SKM-1 treated with dmso at 0.1 percent for 144 hours (cell line): ENCODE measurements around the gene SARNP.
A peak's percentile ranks its signal among the peaks of the same experiment; 100 is the strongest.

ENCODE experiments used
- DNase-seq: peaks from one replicate; lab custom pipeline; 2025; ENCODE audit not compliant: unreplicated experiment; lab: John Stamatoyannopoulos, UW

Gene SARNP

DNA sequence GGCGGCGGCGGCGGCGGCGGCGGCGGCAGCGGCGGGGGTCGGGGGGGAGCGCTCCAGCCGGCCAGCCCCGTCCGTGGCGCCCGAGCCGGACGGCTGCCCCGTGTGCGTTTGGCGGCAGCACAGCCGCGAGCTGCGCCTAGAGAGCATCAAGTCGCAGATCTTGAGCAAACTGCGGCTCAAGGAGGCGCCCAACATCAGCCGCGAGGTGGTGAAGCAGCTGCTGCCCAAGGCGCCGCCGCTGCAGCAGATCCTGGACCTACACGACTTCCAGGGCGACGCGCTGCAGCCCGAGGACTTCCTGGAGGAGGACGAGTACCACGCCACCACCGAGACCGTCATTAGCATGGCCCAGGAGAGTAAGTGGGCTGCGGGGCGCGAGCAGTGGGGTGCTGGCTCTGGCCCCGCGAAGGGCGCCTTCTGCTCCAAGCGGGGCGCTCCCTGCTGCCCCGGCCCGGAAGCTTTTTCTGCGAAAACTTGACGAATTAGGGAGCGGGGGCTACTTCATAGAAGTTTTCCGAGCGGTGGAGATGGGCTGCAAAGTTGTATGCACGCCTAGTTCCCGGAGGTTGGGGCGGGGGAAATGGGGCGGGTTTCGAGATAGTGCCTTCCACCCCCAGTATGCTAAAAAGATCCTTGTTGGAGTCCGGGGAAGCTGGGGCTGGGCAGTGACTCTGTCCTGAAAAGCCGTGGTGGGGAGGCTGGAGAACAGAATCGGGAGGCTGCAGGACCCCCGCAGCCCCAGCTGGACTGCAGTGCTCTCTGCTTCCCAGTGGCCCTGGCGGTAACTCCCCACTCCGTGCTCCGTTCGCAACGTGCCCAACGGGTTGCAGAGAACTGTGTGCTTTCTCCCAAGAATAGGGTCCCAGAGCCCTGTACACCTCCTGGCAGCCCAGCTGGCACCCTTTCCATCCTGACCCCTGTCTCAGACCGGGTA is 73.9 kb downstream of the SARNP start:
- DNase-seq = peak; percentile 17

DNA sequence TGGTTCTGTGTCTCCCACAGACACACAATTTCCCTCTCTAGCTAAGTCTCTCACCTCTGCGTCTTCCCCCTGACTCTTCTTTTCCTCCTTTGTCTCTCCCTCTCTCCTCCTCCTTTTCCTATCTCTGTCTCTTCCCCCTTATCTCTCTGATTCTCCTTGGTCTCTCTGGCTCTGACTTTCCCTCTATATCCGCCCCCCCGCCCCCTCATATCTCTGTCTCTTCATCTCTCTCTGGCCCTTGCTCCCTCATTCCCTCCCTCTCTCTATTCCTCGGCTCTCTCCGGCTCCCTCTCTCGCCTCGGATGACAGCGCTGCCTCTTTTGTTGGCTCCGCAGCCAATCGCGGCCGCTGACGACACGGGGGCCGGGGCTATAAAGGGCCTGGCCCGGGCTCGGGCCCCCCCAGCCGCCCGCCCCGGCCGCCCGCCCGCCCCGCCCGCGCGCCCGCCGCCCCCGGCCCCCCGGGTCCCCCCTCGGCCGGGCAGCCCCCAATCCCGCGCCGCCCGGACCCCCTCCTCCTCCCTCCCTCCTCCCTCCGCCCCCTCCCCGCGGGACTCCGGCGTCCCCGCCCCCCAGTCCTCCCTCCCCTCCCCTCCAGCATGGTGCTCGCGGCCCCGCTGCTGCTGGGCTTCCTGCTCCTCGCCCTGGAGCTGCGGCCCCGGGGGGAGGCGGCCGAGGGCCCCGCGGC is 74.7 kb downstream of the SARNP start, which contains the start of gene GDF11:
TSS of gene GDF11 (plus strand) at position 404 of the 687 bp plus-strand sequence. CDS start at position 599, 195 bp downstream.
- peak; percentile 36 for DNase-seq

DNA sequence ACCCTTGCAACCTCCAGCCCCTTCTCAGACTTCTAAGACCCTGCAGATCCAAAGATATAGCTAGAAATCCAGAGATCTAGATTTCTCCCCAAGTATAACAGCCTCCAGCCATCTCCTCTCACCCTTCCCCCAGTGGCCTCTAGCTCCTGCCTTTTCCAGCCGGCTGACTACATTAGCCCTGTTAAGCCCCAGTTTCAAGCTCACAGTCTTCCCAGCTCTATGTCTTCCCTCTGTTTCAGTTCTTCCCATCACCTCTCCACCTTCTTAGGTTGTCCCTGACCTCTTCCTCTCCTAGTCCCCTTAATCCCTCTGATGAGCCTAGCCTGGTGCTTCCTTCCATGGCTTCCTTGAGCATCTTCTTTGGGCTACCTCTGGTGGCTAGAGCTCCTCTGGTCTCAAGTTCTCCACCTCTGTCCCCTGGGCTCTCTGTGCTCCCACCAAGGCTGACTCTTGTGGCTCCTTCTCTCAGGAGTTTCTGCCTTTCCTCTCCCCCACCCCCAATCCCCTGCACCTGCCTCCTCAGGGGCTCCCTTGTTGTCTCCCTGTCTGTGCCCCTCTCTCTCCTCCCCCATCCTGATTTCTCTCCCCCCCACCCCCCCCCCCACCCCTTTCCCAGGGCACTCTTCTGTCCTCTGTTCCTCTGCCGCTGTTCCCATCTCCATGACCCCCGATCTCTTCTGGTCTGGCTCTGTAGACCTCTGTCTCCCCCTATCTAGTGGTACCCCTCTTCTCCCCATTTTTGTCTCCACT is 75.4 kb downstream of the SARNP start:
- no peak for DNase-seq

DNA sequence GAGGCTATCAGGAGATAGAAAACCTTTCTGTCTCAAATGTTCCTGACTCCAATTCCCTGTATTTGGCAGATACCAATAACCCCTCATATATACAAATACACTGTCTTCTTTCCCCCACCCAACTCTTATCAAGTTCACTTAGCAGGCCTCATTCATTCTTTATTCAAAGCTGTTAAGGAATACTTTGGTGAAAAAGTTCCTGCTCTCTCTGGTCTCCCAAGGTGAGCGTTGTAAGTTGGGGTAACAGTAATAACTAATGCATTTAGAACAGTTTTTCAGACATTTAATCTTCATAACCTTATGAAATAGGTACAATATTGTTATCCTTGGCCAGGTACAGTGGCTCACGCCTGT is 78.5 kb downstream of the SARNP start:
- DNase-seq = no peak

DNA sequence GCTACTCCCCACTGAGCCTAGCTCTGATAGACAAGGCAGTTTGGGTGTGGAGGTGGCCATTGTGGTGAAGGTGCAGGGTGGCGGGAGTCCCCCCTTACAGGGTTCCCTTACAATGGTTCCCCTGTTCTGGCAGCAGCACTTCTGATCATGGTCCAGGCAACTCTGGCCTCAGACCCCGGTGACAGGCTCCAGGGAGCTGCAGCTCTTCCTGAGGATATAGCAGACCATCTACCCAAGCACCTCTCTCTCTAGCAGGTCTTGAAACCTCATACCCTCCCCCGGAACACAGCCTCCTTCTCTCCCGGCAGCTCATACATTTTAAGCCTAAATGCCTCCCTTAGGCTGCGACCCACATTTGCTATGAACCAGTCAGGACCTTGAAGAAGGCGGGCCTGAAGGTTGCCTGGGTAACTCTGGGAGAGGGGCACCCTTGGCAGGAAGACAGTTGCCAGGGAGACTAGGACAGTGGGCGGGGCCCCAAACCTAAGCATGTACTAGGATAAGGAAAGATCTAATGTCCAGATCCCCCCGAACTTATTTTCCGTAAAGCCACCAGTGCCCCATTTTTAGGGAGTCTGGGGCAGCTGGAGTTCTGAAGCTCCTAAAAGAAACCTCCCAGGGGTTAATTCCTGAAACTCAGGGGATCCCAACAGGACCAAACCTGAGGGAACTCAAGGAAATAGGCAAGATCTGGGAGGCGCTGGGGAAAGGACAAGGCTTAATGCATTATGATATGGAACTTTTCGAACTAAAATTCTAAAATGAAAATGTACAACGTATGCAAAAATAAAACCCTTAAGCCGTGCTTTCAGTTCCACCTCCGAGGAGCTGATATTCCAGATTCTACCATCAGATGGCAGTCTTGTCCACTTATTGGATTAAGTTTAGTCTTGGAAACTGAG is 79.2 kb downstream of the SARNP start:
- peak; percentile 26 for DNase-seq

DNA sequence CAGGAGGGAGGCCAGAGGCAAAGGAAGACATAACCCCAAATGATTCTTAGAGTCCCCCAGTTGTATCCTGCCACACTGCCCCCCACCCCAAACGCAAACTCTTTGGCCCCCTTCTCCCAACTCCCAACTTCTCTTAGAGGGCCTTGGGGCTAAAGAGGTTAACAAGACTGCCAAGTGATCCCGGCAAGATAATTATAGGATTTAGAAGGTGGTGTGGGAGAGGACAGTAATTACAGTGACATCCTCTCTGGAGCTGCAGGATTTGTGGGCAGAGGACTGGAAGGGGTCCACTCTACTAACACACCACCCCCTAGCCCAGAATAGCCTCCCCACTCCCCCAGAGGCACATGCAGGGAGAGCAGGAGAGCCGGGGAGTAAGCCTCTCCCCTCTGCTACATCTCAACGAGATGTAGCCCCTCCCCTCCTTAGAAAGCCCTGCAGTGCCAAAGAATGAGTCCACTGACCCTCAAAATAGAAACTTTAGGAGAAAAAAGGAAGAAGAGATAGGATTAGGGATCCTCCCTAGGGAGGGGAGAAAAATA is 79.9 kb downstream of the SARNP start:
- no peak for DNase-seq

DNA sequence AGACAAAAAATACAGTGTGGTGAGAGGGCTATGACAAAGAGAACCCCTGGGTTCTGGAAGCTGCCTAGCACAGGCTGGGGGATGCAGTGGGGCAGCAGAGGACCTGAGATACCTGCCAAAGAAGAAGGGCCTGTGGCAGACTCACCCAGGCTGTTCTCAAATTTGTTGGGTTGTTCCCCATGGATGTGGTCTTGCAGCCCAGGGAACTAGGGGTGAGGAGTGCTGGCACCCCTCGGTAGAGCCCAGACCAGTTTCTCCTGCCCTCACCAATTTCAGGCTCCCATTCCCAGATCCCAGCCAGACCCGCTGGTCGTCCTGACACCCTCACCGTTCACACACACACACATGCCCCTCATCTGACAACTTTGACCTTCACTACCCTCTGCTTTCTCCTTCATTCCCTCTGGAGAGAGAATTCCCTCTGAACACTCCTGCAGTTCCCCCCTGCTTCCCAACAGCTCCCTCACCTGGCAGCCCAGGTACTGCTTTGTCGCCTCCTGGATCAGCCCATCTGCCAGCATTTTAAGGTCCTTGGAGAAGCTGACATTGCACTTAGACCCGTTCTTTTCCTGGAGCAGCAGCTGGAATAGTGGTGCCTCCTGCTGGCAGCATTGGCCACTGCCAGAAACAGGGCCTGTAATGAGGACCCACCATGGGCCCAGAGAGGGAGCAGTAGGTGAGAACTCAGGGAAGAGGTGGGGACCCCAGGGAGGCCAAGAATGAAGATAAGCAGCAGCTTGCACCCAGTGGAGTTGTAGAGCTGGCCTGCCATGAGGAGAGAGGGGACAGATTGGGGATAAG is 80.5 kb downstream of the SARNP start:
- DNase-seq = peak; percentile 12

DNA sequence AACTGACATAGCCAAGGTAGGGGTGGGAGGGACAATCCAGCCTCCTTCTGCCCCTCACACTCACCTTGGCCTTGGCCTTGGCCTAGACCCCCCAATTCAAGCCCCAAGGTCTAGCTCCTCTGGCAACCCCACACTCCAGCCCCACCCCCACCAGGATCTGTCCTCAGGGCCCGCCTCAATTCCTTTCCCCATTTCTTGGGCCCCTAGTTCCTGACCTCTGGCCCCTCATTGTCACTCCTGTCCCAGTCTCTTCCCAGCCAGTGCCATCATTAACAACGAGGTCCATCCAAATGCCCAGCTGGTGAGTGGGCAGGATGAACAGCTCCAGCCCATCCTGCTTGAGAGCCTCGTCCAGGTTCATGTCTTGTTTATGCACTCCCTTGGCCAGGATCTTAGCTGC is 81.4 kb downstream of the SARNP start:
- DNase-seq = no peak

DNA sequence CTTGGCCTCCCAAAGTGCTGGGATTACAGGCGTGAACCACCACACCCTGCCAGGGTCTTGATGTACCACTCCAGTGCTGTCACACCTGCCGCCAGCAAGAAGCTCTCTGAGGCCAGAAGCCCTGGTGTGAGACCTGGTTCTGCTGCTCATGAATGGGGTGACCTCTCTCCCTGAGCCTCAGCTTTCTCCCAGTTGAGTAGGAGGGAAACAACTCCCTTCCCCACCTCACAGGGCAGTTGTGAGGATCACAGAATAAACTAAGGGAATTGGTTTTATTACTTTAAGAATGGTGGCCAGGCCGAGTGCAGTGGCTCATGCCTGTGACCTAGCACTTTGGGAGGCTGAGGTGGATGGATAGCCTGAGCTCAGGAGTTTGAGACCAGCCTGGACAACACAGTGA is 82.9 kb downstream of the SARNP start:
- DNase-seq = no peak

DNA sequence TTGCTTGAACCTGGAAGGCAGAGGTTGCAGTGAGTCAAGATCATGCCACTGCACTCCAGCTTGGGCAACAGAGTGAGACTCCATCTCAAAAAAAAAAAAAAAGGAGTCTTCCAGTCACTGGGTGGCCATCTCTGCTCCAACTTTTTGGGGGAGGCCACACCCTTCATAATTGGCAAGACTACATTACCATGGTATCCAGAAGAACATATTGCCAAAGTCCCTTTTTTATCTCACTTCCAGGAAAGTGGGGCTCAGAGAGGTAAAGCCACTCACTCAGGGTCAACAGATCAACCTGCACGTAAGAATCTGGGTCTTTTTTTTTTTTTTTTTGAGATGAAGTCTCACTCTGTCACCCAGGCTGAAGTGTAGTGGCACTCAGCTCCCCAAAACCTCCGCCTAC is 83.7 kb downstream of the SARNP start:
- DNase-seq = no peak

DNA sequence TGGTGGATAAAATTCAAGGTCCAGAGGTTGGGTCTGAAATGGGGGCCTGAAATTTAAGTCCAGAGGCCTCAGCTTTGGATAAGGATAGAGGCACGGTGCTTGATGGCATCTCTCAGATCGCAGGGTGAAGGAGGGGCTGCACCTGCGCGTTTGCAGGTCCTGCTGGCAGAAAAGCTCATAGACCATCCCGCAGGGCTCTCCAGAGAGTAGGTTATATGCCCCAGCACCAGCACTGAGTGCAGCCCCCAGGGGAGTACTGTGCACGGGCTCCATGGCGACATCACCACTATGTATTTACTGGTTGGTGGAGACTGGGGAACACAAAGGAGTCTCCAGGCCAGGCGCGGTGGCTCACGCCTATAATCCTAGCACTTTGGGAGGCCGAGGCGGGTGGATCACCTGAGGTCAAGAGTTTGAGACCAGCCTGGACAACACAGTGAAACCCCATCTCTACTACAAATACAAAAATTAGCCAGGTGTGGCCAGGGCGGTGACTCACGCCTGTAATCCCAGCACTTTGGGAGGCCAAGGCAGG is 84.4 kb downstream of the SARNP start:
- DNase-seq = no peak

DNA sequence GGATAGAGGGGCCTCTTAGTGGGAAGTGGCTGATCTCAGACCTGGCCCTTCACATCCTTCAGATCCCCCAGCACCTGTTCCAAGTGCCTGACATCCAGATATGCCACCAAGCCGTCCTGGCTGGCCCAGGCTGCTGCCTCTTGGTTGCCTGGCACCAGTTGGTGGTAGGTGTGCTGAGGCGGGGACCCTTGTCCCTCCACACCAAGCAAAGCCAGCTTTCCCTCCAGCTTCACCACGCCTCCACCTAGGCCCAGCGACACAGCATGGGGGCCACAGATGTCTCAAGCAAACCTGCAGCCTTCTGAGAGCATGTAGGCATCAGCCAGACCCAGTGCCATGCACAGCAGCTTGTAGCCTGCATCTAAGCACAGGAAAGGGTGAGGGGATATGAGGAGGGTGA is 85.2 kb downstream of the SARNP start:
- no peak for DNase-seq

DNA sequence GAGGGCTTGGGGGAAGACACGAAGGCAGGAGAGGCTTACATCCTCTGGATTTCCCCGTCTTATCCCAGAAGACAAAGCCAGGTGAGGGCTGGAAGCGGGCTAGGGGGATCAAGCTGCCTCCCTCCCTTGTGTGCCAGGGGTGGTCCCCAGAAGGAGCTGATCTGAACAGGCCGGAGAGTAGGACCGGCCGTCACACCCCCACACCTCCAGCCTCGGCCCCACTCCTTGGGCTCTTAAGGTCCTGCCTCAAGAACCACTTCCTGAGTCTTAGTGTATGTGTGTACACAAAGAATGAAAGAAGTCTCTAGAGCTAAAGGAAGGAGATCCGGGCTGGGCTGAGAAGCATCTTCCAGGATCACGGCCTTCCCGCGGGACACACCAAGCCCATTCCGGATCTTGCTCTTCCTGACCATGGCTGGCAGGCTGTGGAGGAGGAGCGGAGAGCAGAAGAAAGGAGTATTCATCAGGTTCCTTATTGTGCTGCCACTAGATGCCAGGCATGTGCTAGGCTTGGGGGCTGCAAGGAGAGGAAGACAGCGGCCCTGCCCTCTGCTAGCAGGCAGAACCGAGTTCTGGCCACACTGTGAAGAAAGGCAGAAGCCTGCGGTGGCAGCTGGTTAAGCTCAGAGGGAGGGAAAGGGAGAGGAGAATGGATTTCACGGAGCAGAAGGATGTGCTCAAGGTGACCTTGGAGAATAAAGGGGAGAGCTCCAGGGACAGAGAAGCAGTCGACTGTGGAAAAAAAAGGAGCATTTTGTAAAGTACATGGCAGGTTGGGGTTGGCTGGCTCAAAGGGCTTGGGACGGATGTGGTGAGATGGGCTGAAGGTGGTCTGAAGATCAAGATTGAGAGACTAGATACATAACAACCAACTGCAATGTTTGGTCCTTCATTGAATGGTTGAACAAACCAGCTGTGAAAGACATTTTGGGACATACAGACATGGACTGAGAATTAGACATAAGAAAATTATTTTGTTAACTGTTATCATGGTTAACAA is 87.4 kb downstream of the SARNP start:
- DNase-seq = no peak

DNA sequence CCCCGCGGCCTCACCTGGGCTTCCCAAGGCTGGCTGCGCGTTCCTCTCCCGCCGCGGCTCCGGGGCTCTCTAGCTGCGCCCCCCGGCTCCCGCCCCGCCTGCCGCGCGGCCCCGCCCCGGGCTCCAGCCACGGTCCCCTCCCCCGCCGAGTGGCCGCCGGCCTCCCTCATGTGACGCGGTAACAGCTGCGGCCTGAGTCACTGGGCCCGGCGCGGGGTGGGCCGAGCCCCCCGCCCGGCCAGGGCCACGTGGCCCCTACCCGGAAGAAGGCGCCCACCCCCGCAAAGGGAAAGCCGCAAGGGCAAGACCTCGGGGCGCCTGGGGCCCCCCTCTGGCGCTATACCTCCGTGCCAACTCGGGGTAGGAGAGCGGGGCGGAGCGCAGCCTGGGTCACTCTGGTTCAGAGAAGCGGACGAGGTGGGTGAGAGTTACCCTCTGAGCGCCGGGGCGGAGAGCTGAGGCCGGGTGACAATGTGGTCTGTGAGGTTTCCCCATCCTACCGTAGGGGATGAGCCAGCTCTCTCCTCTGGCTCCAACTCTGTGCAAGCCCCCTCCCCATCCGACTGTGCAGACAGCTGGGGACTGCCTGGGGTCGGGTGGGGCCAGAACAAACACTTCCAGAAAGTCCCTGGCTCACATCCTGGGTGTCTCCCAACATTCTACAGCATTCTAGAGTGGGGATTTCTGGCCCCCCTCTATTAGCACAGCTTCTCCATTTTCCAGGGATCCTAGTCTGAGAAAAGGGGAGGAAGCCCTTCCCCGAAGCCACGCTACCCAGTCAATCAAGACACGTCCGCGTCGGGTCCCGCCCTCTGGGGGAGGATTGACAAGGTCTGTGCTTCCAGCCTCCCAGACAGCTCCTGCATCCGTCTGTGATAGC is 88.3 kb downstream of the SARNP start, which contains the start of gene CD63:
TSS of gene CD63 (minus strand) at position 71 of the 880 bp plus-strand sequence. CDS start 668 bp downstream, outside the sequence.
- peak; percentile 42 for DNase-seq

DNA sequence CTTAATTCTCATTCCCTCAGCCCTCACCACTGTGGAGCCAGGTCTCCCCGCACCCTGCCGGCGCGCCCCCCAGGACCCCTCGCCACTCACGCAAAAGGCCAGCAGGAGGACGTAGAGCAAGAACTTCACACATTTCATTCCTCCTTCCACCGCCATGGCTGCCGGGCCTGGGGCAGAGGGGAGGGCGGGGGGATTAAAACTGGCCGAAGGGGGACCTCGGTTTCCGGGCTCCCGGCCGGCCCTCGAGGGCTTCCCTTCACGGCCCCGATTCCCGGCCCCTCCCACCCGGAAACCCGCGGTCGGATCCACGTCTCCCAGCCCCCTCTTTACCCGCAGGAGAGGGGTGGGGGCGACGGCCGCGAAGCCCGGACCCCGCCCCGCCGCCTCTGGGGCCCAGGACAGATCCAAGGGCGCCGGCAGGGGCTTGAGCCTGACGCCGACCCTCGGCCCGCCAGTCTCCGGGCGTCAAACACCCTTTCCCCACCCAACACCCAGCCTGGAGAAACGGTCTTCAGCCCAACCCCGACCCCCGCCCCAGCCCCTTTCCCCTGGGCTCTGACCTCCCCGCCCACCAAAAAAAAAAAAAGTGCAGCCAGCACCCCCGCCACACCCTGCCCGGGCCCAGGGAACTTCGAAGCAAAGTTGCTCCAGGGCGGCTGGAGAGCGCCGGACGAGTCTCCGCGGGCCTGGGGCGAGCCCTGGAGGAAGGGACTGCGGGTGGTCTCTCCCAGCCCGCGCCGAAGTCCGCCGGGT is 89.2 kb downstream of the SARNP start:
- no peak for DNase-seq

DNA sequence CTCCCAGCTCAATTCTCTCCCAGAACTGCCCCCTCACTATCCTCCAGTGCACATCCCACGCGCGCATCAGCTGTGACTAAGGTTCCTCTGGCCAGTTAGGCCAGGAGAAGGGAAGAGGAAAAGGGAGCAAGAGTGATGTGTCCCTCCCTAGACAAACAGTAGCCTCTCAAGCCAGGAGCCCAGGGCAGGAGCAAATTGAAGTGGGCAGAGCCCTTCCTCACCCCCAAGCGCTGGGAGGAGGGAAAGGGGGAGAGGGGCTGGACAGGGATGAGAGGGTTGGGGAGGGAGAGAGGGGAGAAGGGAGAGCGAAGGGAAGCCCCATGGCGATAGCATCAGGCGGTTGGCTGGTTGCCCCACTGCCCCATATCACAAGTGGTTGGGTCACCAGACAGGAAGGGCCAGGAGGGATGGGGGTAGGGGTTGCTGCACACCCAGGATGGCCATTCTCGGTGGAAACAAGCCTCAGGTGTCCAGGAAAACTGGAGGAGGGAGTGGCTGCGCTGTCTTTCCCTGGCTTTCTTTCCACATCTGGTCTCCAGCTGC is 89.8 kb downstream of the SARNP start:
- no peak for DNase-seq
